Lower leg skin (tissue), 3 donors: ENCODE data around the gene ZHX3.

Experiments used
- CTCF ChIP-seq, 3 donors: fragments of 450-650 bp; IDR thresholded peaks; one replicate each; pipeline ENCODE4 v1.5.1; 2016; ENCODE audit warnings: antibody characterized with exemption in 3 of 3, mild to moderate bottlenecking in 3 of 3, moderate library complexity in 2 of 3
- POLR2A ChIP-seq, 2 donors: fragments of 450-650 bp; IDR thresholded peaks; one replicate each; pipeline ENCODE4 v1.6.1; 2016 to 2017; ENCODE audit warnings: antibody characterized with exemption in 2 of 2, mild to moderate bottlenecking in 1 of 2, moderate library complexity in 1 of 2

- TF ChIP-seq CTCF (IDR thresholded peaks at IDR 0.05) (no peak), POLR2A (IDR thresholded peaks at IDR 0.05) (no peak)
Observed at GRCh38 chr20:41218466-41218865, 99.1 kb downstream of the ZHX3 start.
